Measurements from ENCODE around the gene WRNIP1.
A peak's percentile ranks its signal among the peaks of the same experiment; 100 is the strongest.

DNA sequence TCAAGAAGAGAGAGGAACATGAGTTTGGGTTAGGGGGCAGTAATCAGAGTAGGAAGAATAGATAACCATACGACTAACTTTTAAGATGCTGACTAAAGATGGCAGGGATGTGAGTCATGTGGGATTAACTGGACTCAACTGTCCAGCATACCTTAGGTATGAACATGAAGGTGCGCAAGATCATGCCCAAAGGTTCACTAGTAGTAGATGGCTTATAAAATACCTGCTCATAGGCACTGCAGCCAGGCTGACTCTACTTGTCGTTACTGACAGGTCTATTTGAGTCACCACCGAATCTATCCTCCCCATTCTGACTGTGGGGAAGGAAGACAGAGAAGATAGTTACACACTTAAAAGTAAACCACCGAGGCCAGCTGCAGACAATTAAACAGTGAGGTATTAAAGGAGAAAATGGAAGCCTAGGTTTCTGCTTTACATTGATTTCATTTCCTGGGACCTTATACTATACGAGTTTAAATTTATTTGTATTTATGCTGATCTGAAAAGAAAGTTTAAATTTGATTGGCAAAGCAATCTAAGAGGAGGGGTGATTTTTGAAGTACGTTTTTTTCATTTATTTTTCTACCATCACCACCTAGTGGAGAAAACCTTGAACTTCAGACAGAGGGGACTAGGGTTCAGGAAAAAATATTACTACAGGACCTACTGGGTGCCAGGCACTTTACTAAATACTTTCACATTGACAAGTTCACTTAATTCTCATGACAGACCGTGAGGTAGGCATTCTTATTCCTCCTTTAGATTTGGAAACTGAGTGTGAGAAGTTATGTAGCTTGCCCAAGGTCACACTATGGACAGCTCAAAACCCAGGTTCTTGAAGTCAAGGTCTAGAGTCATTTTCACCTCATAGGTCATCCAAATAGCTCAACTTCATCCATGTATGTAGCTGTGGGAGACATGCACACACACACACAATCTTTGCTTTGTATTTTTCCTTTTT lies 4.0 kb upstream of the WRNIP1 start:
- TF ChIP-seq, protein P1, sequence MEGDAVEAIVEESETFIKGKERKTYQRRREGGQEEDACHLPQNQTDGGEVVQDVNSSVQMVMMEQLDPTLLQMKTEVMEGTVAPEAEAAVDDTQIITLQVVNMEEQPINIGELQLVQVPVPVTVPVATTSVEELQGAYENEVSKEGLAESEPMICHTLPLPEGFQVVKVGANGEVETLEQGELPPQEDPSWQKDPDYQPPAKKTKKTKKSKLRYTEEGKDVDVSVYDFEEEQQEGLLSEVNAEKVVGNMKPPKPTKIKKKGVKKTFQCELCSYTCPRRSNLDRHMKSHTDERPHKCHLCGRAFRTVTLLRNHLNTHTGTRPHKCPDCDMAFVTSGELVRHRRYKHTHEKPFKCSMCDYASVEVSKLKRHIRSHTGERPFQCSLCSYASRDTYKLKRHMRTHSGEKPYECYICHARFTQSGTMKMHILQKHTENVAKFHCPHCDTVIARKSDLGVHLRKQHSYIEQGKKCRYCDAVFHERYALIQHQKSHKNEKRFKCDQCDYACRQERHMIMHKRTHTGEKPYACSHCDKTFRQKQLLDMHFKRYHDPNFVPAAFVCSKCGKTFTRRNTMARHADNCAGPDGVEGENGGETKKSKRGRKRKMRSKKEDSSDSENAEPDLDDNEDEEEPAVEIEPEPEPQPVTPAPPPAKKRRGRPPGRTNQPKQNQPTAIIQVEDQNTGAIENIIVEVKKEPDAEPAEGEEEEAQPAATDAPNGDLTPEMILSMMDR (IDR thresholded peaks at IDR 0.05; ENCODE audit: insufficient read depth, low read depth, low read length), result peak; percentile 15
- TF ChIP-seq EZH2 (IDR thresholded peaks at IDR 0.05; ENCODE audit: insufficient read depth, low read length), result no peak

Measured in astrocyte (in vitro differentiated cells and primary cell).